HepG2 (cell line): Measurements from ENCODE around the gene DGAT2. TPM values are rescaled to one million over a fixed set of nuclear protein-coding genes. Genes with fewer than 3 reads are reported as not detected.
A peak's percentile ranks its signal among the peaks of the same experiment; 100 is the strongest.

ENCODE experiments used
- ATAC-seq: fragments of 200-7000 bp; cut with Tn5 transposase; 3 replicates; pipeline ENCODE4 v1.9.1; 2020; ENCODE audit warnings: mild to moderate bottlenecking, moderate library complexity
- BruUV-seq: library from RNA; stranded (reverse); fragments of 400-500 nt; replicated peaks from 2 replicates; lab custom pipeline; 2021; lab: Mats Ljungman, UMichigan
- CTCF ChIA-PET: fragments of 300-600 bp; formaldehyde crosslinking; extraction: SDS; loops from one replicate; lab custom pipeline; 2021; ENCODE audit warnings: low total read pairs, inconsistent platforms, low intra/inter-chr PET ratio; lab: Yijun Ruan, JAX
- POLR2A ChIA-PET: fragments of 350-600 bp; sonication (Branson Sonifier 250); formaldehyde crosslinking; loops from one replicate; lab custom pipeline; 2020; ENCODE audit warnings: antibody characterized with exemption, inconsistent platforms; lab: Yijun Ruan, JAX
- DNase-seq: peaks from one replicate; pipeline ENCODE4 v3.0.0-alpha.2; 2015; ENCODE audit warnings: low spot score
- FAIRE-seq: peaks from 3 replicates; lab custom pipeline; 2011; peaks lifted over from hg19 to GRCh38; lab: Jason Lieb, UNC
- H2AFZ ChIP-seq: one replicate; pipeline ENCODE4 v1.6.1; 2011; ENCODE audit warnings: low read length, inconsistent platforms
- H3K27ac ChIP-seq: fragments of 300-600 bp; 3 replicates; pipeline ENCODE4 v1.8.0; 2011; ENCODE audit warnings: mixed run types, mild to moderate bottlenecking, mixed read lengths, low read length, inconsistent platforms; ENCODE audit not compliant: insufficient read depth; ENCODE audit errors: extremely low read length
- H3K27me3 ChIP-seq, 2 experiments: fragments of 200-600 bp in 1 of 2; 2 replicates in 1 of 2; 3 replicates in 1 of 2; pipeline versions ENCODE4 v1.6.0 to v1.8.0; 2011; ENCODE audit warnings: low read length in 2 of 2, mild to moderate bottlenecking in 2 of 2, moderate library complexity in 2 of 2, inconsistent platforms in 1 of 2; ENCODE audit not compliant: insufficient read depth in 2 of 2, control insufficient read depth in 1 of 2
- H3K36me3 ChIP-seq, 2 experiments: fragments of 200-600 bp in 1 of 2; replicated peaks in 1 of 2; 2 replicates in 1 of 2; 3 replicates in 1 of 2; pipeline versions ENCODE4 v1.5.1 to v1.8.0; 2011; ENCODE audit warnings: low read length in 2 of 2, inconsistent platforms in 1 of 2; ENCODE audit not compliant: insufficient read depth in 2 of 2, control insufficient read depth in 1 of 2
- H3K4me1 ChIP-seq: 2 replicates; pipeline ENCODE4 v1.5.1; 2012; ENCODE audit warnings: low read length, inconsistent platforms; ENCODE audit not compliant: insufficient read depth
- H3K4me2 ChIP-seq: 2 replicates; pipeline ENCODE4 v1.6.0; 2011; ENCODE audit warnings: low read depth, low read length, inconsistent platforms
- H3K4me3 ChIP-seq, 3 experiments: fragments of 200-600 bp in 1 of 3; sonication (generic), shearing (Covaris generic) in 1 of 3; replicated peaks in 1 of 3; 2 replicates each; pipeline ENCODE4 v1.5.1; 2011 to 2016; ENCODE audit warnings: low read length in 3 of 3, inconsistent platforms in 2 of 3, low read depth in 2 of 3, mild to moderate bottlenecking in 2 of 3, control low read depth in 1 of 3, mixed read lengths in 1 of 3; ENCODE audit not compliant: insufficient read depth in 1 of 3
- H3K79me2 ChIP-seq: one replicate; pipeline ENCODE4 v1.6.1; 2011; ENCODE audit warnings: low read length, inconsistent platforms; ENCODE audit not compliant: insufficient read depth
- H3K9ac ChIP-seq: 2 replicates; pipeline ENCODE4 v1.6.0; 2011; ENCODE audit warnings: mild to moderate bottlenecking, low read depth, low read length, inconsistent platforms; ENCODE audit not compliant: insufficient read depth
- H3K9me3 ChIP-seq: 2 replicates; pipeline ENCODE4 v1.5.1; 2012; ENCODE audit warnings: mild to moderate bottlenecking, low read length
- H4K20me1 ChIP-seq: 2 replicates; pipeline ENCODE4 v1.6.0; 2011; ENCODE audit warnings: inconsistent platforms, mild to moderate bottlenecking, low read length, moderate library complexity; ENCODE audit not compliant: insufficient read depth
- ESRRA ChIP-seq: sonication (generic); formaldehyde crosslinking; IDR thresholded peaks from 2 replicates; pipeline ENCODE4 v1.5.1; 2020; ENCODE audit warnings: mild to moderate bottlenecking, low read depth, missing genetic modification reagents
- HOXA3 ChIP-seq: sonication (generic); formaldehyde crosslinking; IDR thresholded peaks from 2 replicates; pipeline ENCODE4 v1.5.0; 2020; ENCODE audit warnings: missing genetic modification reagents
- KDM2A ChIP-seq: sonication (generic); formaldehyde crosslinking; IDR thresholded peaks from 2 replicates; pipeline ENCODE4 v1.4.0; 2020; ENCODE audit warnings: low read depth, missing genetic modification reagents, borderline replicate concordance
- NR2F1 ChIP-seq, 2 experiments: fragments of 450-650 bp in 1 of 2; formaldehyde crosslinking in 1 of 2; IDR thresholded peaks; 2 replicates each; pipeline versions ENCODE4 v1.5.0 to v1.6.1; 2016 to 2020; ENCODE audit warnings: mild to moderate bottlenecking in 1 of 2, missing compliant biosample characterization in 1 of 2, missing genetic modification reagents in 1 of 2, moderate library complexity in 1 of 2
- POLR2G ChIP-seq: fragments of 200-400 bp; formaldehyde crosslinking; IDR thresholded peaks from 2 replicates; pipeline ENCODE4 v1.6.1; 2018; ENCODE audit warnings: mild to moderate bottlenecking, low read depth, low read length, moderate library complexity
- SMYD3 ChIP-seq: sonication (generic); formaldehyde crosslinking; IDR thresholded peaks from 2 replicates; pipeline ENCODE4 v1.8.1; 2023; ENCODE audit warnings: mild to moderate bottlenecking, missing genetic modification reagents
- TOPORS ChIP-seq: sonication (generic); formaldehyde crosslinking; IDR thresholded peaks from 2 replicates; pipeline ENCODE4 v1.8.0; 2023; ENCODE audit warnings: mild to moderate bottlenecking, missing genetic modification reagents
- ZNF329 ChIP-seq: sonication (generic); formaldehyde crosslinking; IDR thresholded peaks from 2 replicates; pipeline ENCODE4 v1.9.0; 2021; ENCODE audit warnings: low read depth, mild to moderate bottlenecking, missing genetic modification reagents
- ZNF766 ChIP-seq: sonication (generic); formaldehyde crosslinking; IDR thresholded peaks from 2 replicates; pipeline ENCODE4 v1.5.0; 2020; ENCODE audit warnings: missing genetic modification reagents, borderline replicate concordance
- ZNF841 ChIP-seq: sonication (generic); formaldehyde crosslinking; IDR thresholded peaks from 2 replicates; pipeline ENCODE4 v1.8.1; 2023; ENCODE audit warnings: missing genetic modification reagents, borderline replicate concordance
- WGBS: methylation state at CpG from one replicate; pipeline ENCODE4 v1.1.6; 2017; ENCODE audit warnings: low lambda C conversion rate; 5-methylcytosine and 5-hydroxymethylcytosine counted together
- in situ Hi-C: cut with HindIII; loops from 2 replicates; pipeline ENCODE4 v1.10.0; 2017; ENCODE audit warnings: low pct_unique_long_range_greater_than_20kb; ENCODE audit not compliant: extremely low pct_ligation_motif_present
- intact Hi-C: fragments of 100-400 bp; cut with micrococcal nuclease; formaldehyde crosslinking; loops from one replicate; pipeline ENCODE4 v1.10.0; 2022; ENCODE audit not compliant: unreplicated experiment
- polyA plus RNA-seq, 8 experiments: library from polyadenylated mRNA; depleted of rRNA in 3 of 8; stranded (reverse) in 7 of 8; unstranded in 1 of 8; fragments of >200 nt; fragmentation: Illumina TruSeq in 4 of 8; extraction: Trizol in 4 of 8; gene quantifications; 2 replicates each; pipeline versions ENCODE4 v1.2.1 to v1.2.3, GENCODE V29; 2011 to 2016; ENCODE audit warnings: low read depth in 4 of 8, missing spikeins in 1 of 8, mixed read lengths in 1 of 8; ENCODE audit not compliant: insufficient read depth in 1 of 8
- total RNA-seq, 5 experiments: library from RNA; depleted of rRNA; stranded (reverse); fragments of >200 nt; fragmentation: Illumina TruSeq; extraction: Trizol; gene quantifications; 2 replicates each; pipeline ENCODE4 v1.2.3, GENCODE V29; 2016; ENCODE audit warnings: low read depth in 1 of 5
- TF ChIP-seq, protein P1 (sequence below): sonication (generic); formaldehyde crosslinking; IDR thresholded peaks from 2 replicates; pipeline ENCODE4 v1.5.1; 2020; ENCODE audit warnings: mild to moderate bottlenecking, missing genetic modification reagents, moderate library complexity
- TF ChIP-seq, protein P2 (sequence below): IDR thresholded peaks from 2 replicates; pipeline ENCODE4 v1.6.1; 2016; ENCODE audit warnings: mild to moderate bottlenecking
- TF ChIP-seq, protein P3 (sequence below): sonication (generic); formaldehyde crosslinking; IDR thresholded peaks from 2 replicates; pipeline ENCODE4 v1.5.0; 2020; ENCODE audit warnings: missing genetic modification reagents, mild to moderate bottlenecking, borderline replicate concordance
- TF ChIP-seq, protein P4 (sequence below): sonication (generic); formaldehyde crosslinking; IDR thresholded peaks from 2 replicates; pipeline ENCODE4 v1.4.0; 2020; ENCODE audit warnings: mild to moderate bottlenecking, missing genetic modification reagents

DGAT2 gene
- total and polyA plus RNA-seq, 2 of the 13 experiments (the other 11 are each of a cell fraction or from before 2014, with no cell fraction given), result 39.0 to 65.6 TPM

DNA sequence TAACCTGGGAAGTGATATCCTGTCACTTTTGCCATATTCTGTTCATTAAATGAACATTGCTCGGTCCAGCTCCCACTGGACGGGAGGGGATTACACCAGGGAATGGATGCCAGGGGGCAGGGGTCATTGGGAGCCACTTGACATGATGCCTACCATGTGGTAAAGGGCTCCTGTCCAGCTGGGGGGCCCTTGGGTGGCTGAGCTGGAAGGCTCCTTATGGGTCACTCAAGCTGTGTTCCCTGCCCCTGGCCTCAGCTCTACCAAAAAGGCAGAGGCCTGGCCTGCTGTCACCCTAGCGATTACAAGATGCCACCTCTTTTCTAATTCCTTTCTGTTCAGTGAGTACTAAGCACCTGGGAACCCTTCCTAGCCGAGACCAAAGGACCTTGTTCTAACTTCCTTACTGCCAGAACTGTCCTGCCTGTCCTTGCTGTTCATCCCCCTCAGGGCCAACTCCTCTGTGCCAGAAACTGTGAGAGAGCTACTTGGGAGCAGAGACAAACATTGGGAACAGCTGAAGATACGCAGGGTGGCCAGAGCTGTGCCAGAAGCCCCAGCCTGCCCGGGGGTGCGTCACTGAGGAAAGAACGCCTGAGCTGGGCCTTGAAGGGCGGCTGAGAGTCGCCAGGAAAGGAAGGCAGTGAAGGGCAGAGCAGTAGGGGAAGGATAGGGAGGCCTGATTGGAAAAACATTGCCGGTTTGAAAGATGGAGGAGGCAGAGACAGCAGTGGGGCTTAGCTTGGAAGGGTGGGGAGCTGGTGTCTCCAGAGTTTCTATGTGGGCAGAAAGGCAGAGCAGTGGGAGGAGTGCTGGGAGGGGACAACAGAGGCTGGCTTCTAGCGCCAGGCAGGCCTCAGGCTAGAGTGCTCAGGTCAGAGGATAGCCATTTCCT, 33.7 kb downstream of the DGAT2 start:
- Histone ChIP-seq H3K9ac (no peak overlapping the region), H3K9me3 (no peaks in the 10 kb centered on the region), H4K20me1 (no peaks in the 10 kb centered on the region), H3K27ac (peak overlapping the region; percentile 18), H3K36me3 (peaks cover 9 to 41% of the 10 kb centered on the region in 2 experiments), H3K4me3 (no peak overlapping the region)
- no peak for FAIRE-seq
- in situ Hi-C loops, result no loop called here
- TF ChIP-seq ZNF841 (no peak), NR2F1 (CRISPR knock-in tag; IDR thresholded peaks at IDR 0.05) (no peak), ZNF329 (CRISPR knock-in tag) (no peak), ESRRA (no peak), SMYD3 (CRISPR knock-in tag) (no peak), TOPORS (CRISPR knock-in tag) (no peak), ZNF766 (CRISPR knock-in tag) (no peak), KDM2A (CRISPR knock-in tag) (0 out of 2 replicates have a peak, but pooled peaks have one; percentile 8), HOXA3 (CRISPR knock-in tag) (no peak), POLR2G (no peak)
- TF ChIP-seq, protein P1, sequence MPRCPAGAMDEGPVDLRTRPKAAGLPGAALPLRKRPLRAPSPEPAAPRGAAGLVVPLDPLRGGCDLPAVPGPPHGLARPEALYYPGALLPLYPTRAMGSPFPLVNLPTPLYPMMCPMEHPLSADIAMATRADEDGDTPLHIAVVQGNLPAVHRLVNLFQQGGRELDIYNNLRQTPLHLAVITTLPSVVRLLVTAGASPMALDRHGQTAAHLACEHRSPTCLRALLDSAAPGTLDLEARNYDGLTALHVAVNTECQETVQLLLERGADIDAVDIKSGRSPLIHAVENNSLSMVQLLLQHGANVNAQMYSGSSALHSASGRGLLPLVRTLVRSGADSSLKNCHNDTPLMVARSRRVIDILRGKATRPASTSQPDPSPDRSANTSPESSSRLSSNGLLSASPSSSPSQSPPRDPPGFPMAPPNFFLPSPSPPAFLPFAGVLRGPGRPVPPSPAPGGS, result no peak
- TF ChIP-seq, protein P2, sequence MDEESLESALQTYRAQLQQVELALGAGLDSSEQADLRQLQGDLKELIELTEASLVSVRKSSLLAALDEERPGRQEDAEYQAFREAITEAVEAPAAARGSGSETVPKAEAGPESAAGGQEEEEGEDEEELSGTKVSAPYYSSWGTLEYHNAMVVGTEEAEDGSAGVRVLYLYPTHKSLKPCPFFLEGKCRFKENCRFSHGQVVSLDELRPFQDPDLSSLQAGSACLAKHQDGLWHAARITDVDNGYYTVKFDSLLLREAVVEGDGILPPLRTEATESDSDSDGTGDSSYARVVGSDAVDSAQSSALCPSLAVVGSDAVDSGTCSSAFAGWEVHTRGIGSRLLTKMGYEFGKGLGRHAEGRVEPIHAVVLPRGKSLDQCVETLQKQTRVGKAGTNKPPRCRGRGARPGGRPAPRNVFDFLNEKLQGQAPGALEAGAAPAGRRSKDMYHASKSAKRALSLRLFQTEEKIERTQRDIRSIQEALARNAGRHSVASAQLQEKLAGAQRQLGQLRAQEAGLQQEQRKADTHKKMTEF (CRISPR knock-in tag), result no peak
- TF ChIP-seq, protein P3, sequence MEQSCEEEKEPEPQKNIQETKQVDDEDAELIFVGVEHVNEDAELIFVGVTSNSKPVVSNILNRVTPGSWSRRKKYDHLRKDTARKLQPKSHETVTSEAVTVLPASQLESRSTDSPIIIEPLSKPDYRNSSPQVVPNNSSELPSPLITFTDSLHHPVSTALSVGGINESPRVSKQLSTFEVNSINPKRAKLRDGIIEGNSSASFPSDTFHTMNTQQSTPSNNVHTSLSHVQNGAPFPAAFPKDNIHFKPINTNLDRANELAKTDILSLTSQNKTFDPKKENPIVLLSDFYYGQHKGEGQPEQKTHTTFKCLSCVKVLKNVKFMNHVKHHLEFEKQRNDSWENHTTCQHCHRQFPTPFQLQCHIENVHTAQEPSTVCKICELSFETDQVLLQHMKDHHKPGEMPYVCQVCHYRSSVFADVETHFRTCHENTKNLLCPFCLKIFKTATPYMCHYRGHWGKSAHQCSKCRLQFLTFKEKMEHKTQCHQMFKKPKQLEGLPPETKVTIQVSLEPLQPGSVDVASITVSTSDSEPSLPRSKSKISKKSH, result 0 out of 2 replicates have a peak, but pooled peaks have one; percentile 16
- TF ChIP-seq, protein P4, sequence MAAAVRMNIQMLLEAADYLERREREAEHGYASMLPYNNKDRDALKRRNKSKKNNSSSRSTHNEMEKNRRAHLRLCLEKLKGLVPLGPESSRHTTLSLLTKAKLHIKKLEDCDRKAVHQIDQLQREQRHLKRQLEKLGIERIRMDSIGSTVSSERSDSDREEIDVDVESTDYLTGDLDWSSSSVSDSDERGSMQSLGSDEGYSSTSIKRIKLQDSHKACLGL (CRISPR knock-in tag), result no peak
- TF ChIP-seq, all 625 proteins: peak for 2
- intact Hi-C loops, result loop anchor here (5.0 kb wide), 2 partner anchors 35 to 515 kb away; partner anchors contain the start of gene DGAT2
- WGBS, result 95% methylated on average over 11 of the region's 12 CpGs
- Histone ChIP-seq H2AFZ (no peak overlapping the region), H3K4me2 (no peak overlapping the region), H3K4me1 (peaks cover 25% of the 10 kb centered on the region), H3K27me3 (no peaks in the 10 kb centered on the region), H3K79me2 (no peaks in the 10 kb centered on the region)
- DNase-seq, result no peak
- CTCF ChIA-PET, result interaction anchor here (1.4 to 2.8 kb wide), 2 partner anchors 34 to 65 kb away, joined by 5 to 36 read pairs; partner anchors contain the start of gene DGAT2
- BruUV-seq, result no TSS peak
- peak; percentile 37 for ATAC-seq
- POLR2A ChIA-PET, result interaction anchor here (1.3 to 4.2 kb wide), 5 partner anchors 9 to 83 kb away, joined by 4 to 23 read pairs (median 9); no protein-coding TSS in a partner anchor
